MCF 10A (cell line): ENCODE data around the gene MYO15B. TPM values are rescaled to one million over a fixed set of nuclear protein-coding genes. Genes with fewer than 3 reads are reported as not detected.

Source experiments
- BruUV-seq: library from RNA; stranded (reverse); fragments of 400-500 nt; replicated peaks from 2 replicates; lab custom pipeline; 2021; lab: Mats Ljungman, UMichigan
- CTCF ChIA-PET: fragments of 300-600 bp; sonication (Branson Sonifier 250); formaldehyde crosslinking; extraction: SDS; loops from one replicate; lab custom pipeline; 2021; ENCODE audit warnings: antibody characterized with exemption, inconsistent platforms; lab: Yijun Ruan, JAX
- POLR2A ChIA-PET: fragments of 300-600, 350-650 bp; sonication (Branson Sonifier 250); formaldehyde crosslinking; extraction: SDS; loops from one replicate; lab custom pipeline; 2020; ENCODE audit warnings: antibody characterized with exemption, inconsistent platforms; lab: Yijun Ruan, JAX
- DNase-seq: peaks from one replicate; pipeline ENCODE4 v3.0.0-alpha.2; 2018; ENCODE audit not compliant: unreplicated experiment
- H3K27ac Mint-ChIP-seq: one replicate; pipeline ENCODE4 v1.8.0; 2022; ENCODE audit warnings: mild to moderate bottlenecking, low read depth, mixed read lengths; ENCODE audit not compliant: unreplicated experiment
- H3K27me3 Mint-ChIP-seq: one replicate; pipeline ENCODE4 v1.8.0; 2022; ENCODE audit warnings: mixed read lengths; ENCODE audit not compliant: insufficient read depth, unreplicated experiment
- H3K36me3 Mint-ChIP-seq: one replicate; pipeline ENCODE4 v1.8.0; 2022; ENCODE audit warnings: mild to moderate bottlenecking, moderate library complexity, mixed read lengths; ENCODE audit not compliant: insufficient read depth, unreplicated experiment
- H3K4me1 Mint-ChIP-seq: one replicate; pipeline ENCODE4 v1.8.0; 2022; ENCODE audit warnings: mixed read lengths; ENCODE audit not compliant: insufficient read depth, unreplicated experiment
- H3K4me3 Mint-ChIP-seq: one replicate; pipeline ENCODE4 v1.8.0; 2022; ENCODE audit warnings: mild to moderate bottlenecking, moderate library complexity, mixed read lengths; ENCODE audit not compliant: unreplicated experiment
- H3K9me3 Mint-ChIP-seq: one replicate; pipeline ENCODE4 v1.8.0; 2022; ENCODE audit warnings: mixed read lengths; ENCODE audit not compliant: unreplicated experiment
- CTCF ChIP-seq: fragments of 200-600 bp; IDR thresholded peaks from one replicate; pipeline ENCODE4 v1.8.0; 2022; ENCODE audit warnings: antibody characterized with exemption, mild to moderate bottlenecking; ENCODE audit not compliant: unreplicated experiment
- intact Hi-C: fragments of 100-400 bp; cut with micrococcal nuclease; formaldehyde crosslinking; loops from 2 replicates; pipeline ENCODE4 v1.14.1; 2022
- total RNA-seq: library from RNA; stranded (reverse); gene quantifications from 2 replicates; pipeline ENCODE4 v1.2.3, GENCODE V29; 2022

Gene MYO15B
- total RNA-seq, 1 experiment from 2014 or later, result 10.9 TPM

GRCh38 chr17:75650874-75651273 lies 63.3 kb downstream of the MYO15B start:
- BruUV-seq, result no TSS peak
- POLR2A ChIA-PET, result interaction anchor here (1.0 to 2.4 kb wide), 2 partner anchors 16 to 18 kb away, joined by 3 to 12 read pairs; partner anchors contain the start of genes RECQL5, SAP30BP and SMIM5
- DNase-seq, result no peak
- H3K4me1 Mint-ChIP-seq, result peaks cover 2% of the 10 kb centered on the region
- peaks cover 52% of the 10 kb centered on the region for H3K36me3 Mint-ChIP-seq
- H3K27me3 Mint-ChIP-seq, result no peaks in the 10 kb centered on the region
- no peaks in the 10 kb centered on the region for H3K9me3 Mint-ChIP-seq
- TF ChIP-seq CTCF, result no peak
- no peak overlapping the region for H3K4me3 Mint-ChIP-seq
- no peak overlapping the region for H3K27ac Mint-ChIP-seq
- intact Hi-C loops, result no loop called here
- CTCF ChIA-PET, result interaction anchor here (0.6 to 9.0 kb wide), 4 partner anchors 14 to 97 kb away, joined by 3 to 75 read pairs (median 4); partner anchors contain the start of gene SMIM5

- ChIA-PET CTCF (interaction anchor here (0.6 to 9.0 kb wide), 6 partner anchors 19 to 258 kb away, joined by 3 to 75 read pairs (median 4); partner anchors contain the start of gene SMIM5), POLR2A (interaction anchor here (1.1 to 2.4 kb wide), 3 partner anchors 15 to 132 kb away, joined by 3 to 12 read pairs (median 4); partner anchors contain the start of genes RECQL5, SAP30BP and UNK)
- Mint-ChIP-seq H3K36me3 (peaks cover 67% of the 10 kb centered on the region), H3K27ac (no peak overlapping the region), H3K9me3 (no peaks in the 10 kb centered on the region), H3K27me3 (no peaks in the 10 kb centered on the region), H3K4me1 (no peaks in the 10 kb centered on the region), H3K4me3 (no peak overlapping the region)
- BruUV-seq, result no TSS peak
- no peak for DNase-seq
- intact Hi-C loops, result no loop called here
- no peak for TF ChIP-seq CTCF
Measured at GRCh38 chr17:75652341-75652740, 64.7 kb downstream of the MYO15B start.

- ChIA-PET CTCF (interaction anchor here (0.6 to 9.0 kb wide), 3 partner anchors 19 to 131 kb away, joined by 3 to 75 read pairs (median 3); partner anchors contain the start of gene SMIM5), POLR2A (interaction anchor here (1.6 kb wide), 1 partner anchor 131 kb away, joined by 3 read pairs; the partner anchor contains the start of gene UNK)
- peak; percentile 38 for DNase-seq
- Mint-ChIP-seq H3K36me3 (peaks cover 69% of the 10 kb centered on the region), H3K4me1 (no peaks in the 10 kb centered on the region), H3K4me3 (no peak overlapping the region), H3K27ac (no peak overlapping the region), H3K27me3 (no peaks in the 10 kb centered on the region), H3K9me3 (no peaks in the 10 kb centered on the region)
- no TSS peak for BruUV-seq
- intact Hi-C loops, result no loop called here
- peak; percentile 54 for TF ChIP-seq CTCF
Measured at GRCh38 chr17:75652934-75653549, 65.4 kb downstream of the MYO15B start.

- H3K4me3 Mint-ChIP-seq, result no peak overlapping the region
- H3K4me1 Mint-ChIP-seq, result no peaks in the 10 kb centered on the region
- DNase-seq, result peak; percentile 20
- no peak overlapping the region for H3K27ac Mint-ChIP-seq
- intact Hi-C loops, result no loop called here
- ChIA-PET CTCF (interaction anchor here (0.5 to 5.9 kb wide), 6 partner anchors 13 to 52 kb away, joined by 3 to 52 read pairs (median 3); partner anchors contain the start of gene SMIM5), POLR2A (interaction anchor here (0.5 to 2.0 kb wide), 5 partner anchors 12 to 375 kb away, joined by 3 to 10 read pairs (median 3); partner anchors contain the start of genes RECQL5 and SAP30BP)
- no TSS peak for BruUV-seq
- no peaks in the 10 kb centered on the region for H3K9me3 Mint-ChIP-seq
- H3K27me3 Mint-ChIP-seq, result no peaks in the 10 kb centered on the region
- no peak for TF ChIP-seq CTCF
- H3K36me3 Mint-ChIP-seq, result peaks cover 64% of the 10 kb centered on the region
Measured at GRCh38 chr17:75654176-75654575, 66.6 kb downstream of the MYO15B start.
